Tibial nerve (tissue), 3 donors: Measurements from ENCODE around the gene GLT8D1.

Source experiments
- CTCF ChIP-seq, 5 experiments: fragments of 200-600 bp in 3 of 5; fragments of 450-650 bp in 2 of 5; sonication (generic) in 3 of 5; IDR thresholded peaks; one replicate each; pipeline ENCODE4 v1.5.1; 2016 to 2019; ENCODE audit warnings: antibody characterized with exemption in 5 of 5, mild to moderate bottlenecking in 3 of 5, moderate library complexity in 2 of 5
- POLR2A ChIP-seq, 2 donors: fragments of 450-650 bp; IDR thresholded peaks; one replicate each; pipeline ENCODE4 v1.6.1; 2017; ENCODE audit warnings: antibody characterized with exemption in 2 of 2, mild to moderate bottlenecking in 2 of 2, moderate library complexity in 2 of 2

GRCh38 chr3:52689151-52689550, 16.4 kb downstream of the GLT8D1 start:
- TF ChIP-seq CTCF (IDR thresholded peaks at IDR 0.05) (no peak), POLR2A (IDR thresholded peaks at IDR 0.05) (no peak)
